Subcutaneous adipose tissue (tissue), 4 donors: ENCODE measurements around the gene FAM210A. TPM values are rescaled to one million over a fixed set of nuclear protein-coding genes. Genes with fewer than 3 reads are reported as not detected.

Source experiments
- total RNA-seq, 4 donors: library from RNA; depleted of rRNA; stranded (reverse); fragments of >200 nt; gene quantifications; one replicate each; pipeline ENCODE4 v1.1.0, GENCODE V29; 2016
- TF ChIP-seq, protein P1 (sequence below): fragments of 450-650 bp; IDR thresholded peaks from one replicate; pipeline ENCODE4 v1.5.1; 2016; ENCODE audit warnings: low read depth, mild to moderate bottlenecking, control low read depth, antibody characterized with exemption, moderate library complexity

The FAM210A gene, protein sequence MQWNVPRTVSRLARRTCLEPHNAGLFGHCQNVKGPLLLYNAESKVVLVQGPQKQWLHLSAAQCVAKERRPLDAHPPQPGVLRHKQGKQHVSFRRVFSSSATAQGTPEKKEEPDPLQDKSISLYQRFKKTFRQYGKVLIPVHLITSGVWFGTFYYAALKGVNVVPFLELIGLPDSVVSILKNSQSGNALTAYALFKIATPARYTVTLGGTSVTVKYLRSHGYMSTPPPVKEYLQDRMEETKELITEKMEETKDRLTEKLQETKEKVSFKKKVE
- 10 to 100 TPM in 2 of 4 donors, 1 to 10 TPM in 2; 4.3 to 14.2 (median 10.7) TPM for total RNA-seq

DNA sequence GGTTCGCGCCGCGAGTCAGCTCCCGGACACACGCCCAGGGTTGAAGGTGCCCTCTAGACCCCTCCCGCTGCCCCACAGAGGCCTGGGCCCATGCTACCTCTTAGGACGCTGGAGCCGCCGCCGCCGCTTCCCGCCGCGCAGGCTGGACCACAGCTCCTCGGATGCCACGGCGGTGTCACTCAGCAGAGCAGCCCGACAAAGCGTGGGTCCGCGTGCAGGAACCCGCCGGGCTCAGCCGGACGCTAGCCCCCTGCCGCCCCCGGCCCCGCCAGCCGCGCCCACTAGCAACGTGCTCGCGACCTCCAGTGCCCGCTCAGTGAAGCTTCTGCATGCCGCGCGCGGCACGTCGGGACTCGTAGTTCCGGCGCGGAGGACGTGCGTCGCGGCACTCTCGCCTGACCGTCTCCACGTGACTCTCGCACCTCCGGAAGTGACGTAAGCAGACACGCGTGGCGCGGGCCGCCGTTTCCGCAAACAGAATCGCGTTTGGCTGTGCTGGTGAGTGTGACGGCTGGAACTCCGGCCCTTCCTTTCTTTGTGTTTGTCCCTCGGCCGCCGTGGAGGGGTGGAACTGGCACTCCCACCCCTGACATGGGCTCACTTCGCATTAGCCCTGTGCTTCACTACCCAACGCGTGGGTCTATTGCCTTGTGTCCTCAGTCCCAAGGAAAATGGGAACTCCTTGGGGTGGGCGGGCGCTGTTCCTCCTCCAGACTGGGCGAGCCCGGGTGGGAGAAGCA is at the start of gene FAM210A, which contains the start of gene RNMT:
Gene FAM210A, minus strand, starts transcription at position 327 of the 740 bp plus-strand sequence. CDS start 44,481 bp downstream, outside the sequence.
Gene RNMT, plus strand, starts transcription at position 442 of the 740 bp plus-strand sequence. CDS start 4,845 bp downstream, outside the sequence.
- TF ChIP-seq, protein P1, sequence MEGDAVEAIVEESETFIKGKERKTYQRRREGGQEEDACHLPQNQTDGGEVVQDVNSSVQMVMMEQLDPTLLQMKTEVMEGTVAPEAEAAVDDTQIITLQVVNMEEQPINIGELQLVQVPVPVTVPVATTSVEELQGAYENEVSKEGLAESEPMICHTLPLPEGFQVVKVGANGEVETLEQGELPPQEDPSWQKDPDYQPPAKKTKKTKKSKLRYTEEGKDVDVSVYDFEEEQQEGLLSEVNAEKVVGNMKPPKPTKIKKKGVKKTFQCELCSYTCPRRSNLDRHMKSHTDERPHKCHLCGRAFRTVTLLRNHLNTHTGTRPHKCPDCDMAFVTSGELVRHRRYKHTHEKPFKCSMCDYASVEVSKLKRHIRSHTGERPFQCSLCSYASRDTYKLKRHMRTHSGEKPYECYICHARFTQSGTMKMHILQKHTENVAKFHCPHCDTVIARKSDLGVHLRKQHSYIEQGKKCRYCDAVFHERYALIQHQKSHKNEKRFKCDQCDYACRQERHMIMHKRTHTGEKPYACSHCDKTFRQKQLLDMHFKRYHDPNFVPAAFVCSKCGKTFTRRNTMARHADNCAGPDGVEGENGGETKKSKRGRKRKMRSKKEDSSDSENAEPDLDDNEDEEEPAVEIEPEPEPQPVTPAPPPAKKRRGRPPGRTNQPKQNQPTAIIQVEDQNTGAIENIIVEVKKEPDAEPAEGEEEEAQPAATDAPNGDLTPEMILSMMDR = no peak

DNA sequence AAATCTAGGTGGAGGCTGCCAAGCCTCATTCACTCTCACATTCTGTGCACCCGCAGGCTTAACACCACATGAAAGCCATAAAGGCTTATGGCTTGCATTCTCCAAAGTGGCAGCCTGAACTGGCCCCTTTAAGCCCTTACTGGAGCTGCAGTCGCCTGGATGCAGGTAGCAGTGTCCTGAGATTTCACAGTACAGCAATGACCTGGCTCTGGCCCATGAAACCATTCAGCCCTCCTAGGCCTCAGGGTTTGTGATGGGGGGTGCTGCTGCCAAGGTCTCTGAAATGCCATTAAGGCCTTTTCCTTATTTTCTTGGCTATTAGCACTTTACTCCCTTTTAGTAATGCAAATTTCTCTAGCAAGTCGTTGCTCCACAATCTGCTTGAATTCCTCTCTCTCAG is 48.7 kb upstream of the FAM210A start:
- TF ChIP-seq, protein P1 = no peak

DNA sequence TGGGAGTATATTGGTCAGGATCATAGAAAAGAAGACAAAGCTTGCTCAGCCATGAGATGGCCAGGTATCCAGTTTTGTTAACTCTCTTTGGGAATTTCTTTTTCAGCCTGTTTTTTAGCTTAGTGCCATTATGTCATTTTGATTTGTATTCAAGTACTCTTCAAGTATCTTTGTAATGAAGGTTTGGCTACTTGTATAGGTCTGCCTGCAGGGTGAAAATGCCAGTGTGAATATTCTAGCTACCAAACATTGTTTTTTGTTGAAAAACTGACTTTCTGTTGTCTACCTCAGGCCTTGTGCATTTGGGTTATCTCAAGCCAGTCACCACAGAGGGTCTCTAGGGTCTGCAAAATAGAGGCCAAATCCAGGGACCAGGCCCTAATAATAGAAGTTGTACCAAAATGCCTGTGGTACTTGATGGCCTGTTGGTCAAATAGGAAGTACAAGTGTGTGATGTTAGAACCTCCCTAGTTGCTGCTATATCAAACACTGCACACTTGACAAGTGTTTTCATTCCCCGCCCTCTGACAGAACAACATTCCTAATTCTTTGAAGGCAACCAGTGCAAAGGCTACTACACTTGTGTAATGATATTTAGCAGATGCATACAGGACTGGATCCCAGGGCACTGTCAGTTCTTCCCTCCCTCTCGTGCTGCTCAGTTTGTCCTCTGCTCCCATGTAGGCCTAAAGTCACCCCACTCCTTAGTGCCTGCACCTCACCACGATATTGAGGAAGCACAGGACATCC is 36.5 kb upstream of the FAM210A start:
- TF ChIP-seq, protein P1 = no peak

DNA sequence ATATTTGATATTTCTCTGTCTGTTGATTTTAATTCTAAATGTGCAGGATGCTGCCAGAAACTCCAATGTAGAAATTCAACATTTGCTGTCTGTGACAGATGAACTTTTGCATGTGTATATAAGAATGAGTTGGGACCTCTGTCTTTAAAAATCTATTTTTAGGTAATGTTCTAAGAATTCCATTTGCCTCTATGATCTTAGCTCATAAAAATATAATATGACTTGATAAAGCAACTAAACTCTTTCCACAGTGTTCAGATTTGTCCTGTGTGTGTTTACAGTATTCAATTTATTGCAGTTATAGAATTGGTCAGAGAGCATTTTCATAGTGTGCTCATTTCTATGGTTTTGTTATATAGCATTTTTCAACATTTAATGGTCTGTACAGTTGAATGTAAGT is 33.7 kb upstream of the FAM210A start:
- TF ChIP-seq, protein P1 = no peak

DNA sequence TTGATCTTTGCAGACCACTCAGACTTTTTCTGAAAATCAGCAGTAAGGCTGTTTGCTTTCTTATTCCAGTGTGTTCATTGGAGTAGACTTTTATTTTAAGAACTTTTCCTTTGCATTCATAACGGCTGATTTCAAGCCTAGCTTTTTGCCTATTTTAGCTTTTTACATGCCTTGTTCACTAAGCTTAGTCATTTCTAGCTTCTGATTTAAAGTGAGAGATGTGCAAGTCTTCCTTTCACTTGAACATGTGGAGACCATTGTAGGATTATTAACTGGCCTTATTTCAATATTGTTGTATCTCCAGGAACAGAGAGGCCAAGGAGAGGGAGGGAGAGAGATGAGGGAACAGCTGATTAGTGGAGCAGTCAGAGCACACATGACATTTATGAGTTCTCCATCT is 32.3 kb upstream of the FAM210A start:
- TF ChIP-seq, protein P1 = no peak

DNA sequence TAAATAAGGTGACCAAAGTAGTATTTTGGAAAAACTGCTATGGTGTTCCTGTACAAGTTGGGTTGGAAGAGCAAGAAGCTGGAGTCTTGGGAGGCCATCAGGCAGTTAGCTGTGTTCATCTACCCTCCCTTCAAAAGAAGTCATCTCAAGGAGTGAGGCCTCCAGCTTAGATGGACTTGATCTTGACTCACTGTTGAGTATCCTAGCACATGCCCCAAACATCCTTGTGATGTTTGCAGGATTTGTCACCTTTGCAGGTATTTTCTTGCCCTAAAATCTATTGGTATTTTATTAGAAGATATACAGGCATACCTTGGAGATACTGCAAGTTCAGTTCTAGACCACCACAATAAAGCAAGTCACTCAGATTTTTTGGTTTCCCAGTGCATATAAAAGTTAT is 30.3 kb upstream of the FAM210A start:
- TF ChIP-seq, protein P1 = no peak

DNA sequence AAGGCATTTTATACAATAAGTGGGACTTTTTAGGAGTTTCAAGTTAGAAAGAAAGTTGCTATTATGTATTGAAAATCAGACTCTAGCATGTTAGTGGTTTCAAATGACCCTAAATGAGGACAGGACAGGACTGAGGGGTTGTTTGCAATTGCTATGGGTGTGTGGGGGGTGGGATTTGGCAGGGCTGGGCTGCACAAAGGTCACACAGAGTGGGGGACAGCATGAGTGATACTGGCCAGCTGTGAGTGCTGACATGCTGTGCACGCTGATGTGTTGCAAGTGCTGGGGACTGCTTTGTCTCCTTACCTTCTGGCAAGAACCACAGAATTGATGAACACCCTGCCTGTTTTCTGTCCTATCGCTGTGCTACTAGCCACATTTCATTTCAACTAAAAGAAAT is 29.9 kb upstream of the FAM210A start:
- TF ChIP-seq, protein P1 = no peak
